ENCODE data around the gene ING3.

ING3 gene

GRCh38 chr7:120994512-120995410, 44.2 kb downstream of the ING3 start:
- no peak for TF ChIP-seq TAF1 (IDR thresholded peaks at IDR 0.05; ENCODE audit: borderline replicate concordance, insufficient read depth, low read length)

GRCh38 chr7:120995654-120996053, 45.1 kb downstream of the ING3 start:
- TF ChIP-seq TAF1 (IDR thresholded peaks at IDR 0.05; ENCODE audit: borderline replicate concordance, insufficient read depth, low read length) (no peak), SIN3A (IDR thresholded peaks at IDR 0.05; ENCODE audit: borderline replicate concordance, insufficient read depth, low read length) (no peak), FOXP2 (optimal IDR thresholded peaks at IDR 0.05; ENCODE audit: borderline replicate concordance, extremely low read depth, extremely low read length, insufficient read depth) (no peak), REST (IDR thresholded peaks at IDR 0.05; ENCODE audit: insufficient read depth in 1 of 2, low read depth in 2 of 2, low read length in 2 of 2) (no peak), POLR2AphosphoS5 (IDR thresholded peaks at IDR 0.05; ENCODE audit: low read depth, low read length) (no peak)

- no peak for TF ChIP-seq REST (IDR thresholded peaks at IDR 0.05; ENCODE audit: insufficient read depth in 1 of 2, low read depth in 2 of 2, low read length in 2 of 2)
- no peak for TF ChIP-seq SIN3A (IDR thresholded peaks at IDR 0.05; ENCODE audit: borderline replicate concordance, insufficient read depth, low read length)
- no peak for TF ChIP-seq FOXP2 (optimal IDR thresholded peaks at IDR 0.05; ENCODE audit: borderline replicate concordance, extremely low read depth, extremely low read length, insufficient read depth)
- TF ChIP-seq TAF1 (IDR thresholded peaks at IDR 0.05; ENCODE audit: borderline replicate concordance, insufficient read depth, low read length), result no peak
- no peak for TF ChIP-seq POLR2AphosphoS5 (IDR thresholded peaks at IDR 0.05; ENCODE audit: low read depth, low read length)
Observed at GRCh38 chr7:120996333-120996987, 45.9 kb downstream of the ING3 start.

GRCh38 chr7:120996988-120997345, 46.4 kb downstream of the ING3 start:
- no peak for TF ChIP-seq FOXP2 (optimal IDR thresholded peaks at IDR 0.05; ENCODE audit: borderline replicate concordance, extremely low read depth, extremely low read length, insufficient read depth)
- no peak for TF ChIP-seq SIN3A (IDR thresholded peaks at IDR 0.05; ENCODE audit: borderline replicate concordance, insufficient read depth, low read length)
- no peak for TF ChIP-seq POLR2AphosphoS5 (IDR thresholded peaks at IDR 0.05; ENCODE audit: low read depth, low read length)
- no peak for TF ChIP-seq REST (IDR thresholded peaks at IDR 0.05; ENCODE audit: insufficient read depth in 1 of 2, low read depth in 2 of 2, low read length in 2 of 2)
- TF ChIP-seq TAF1 (IDR thresholded peaks at IDR 0.05; ENCODE audit: borderline replicate concordance, insufficient read depth, low read length), result no peak

GRCh38 chr7:120997882-120998474, 47.4 kb downstream of the ING3 start:
- TF ChIP-seq FOXP2 (optimal IDR thresholded peaks at IDR 0.05; ENCODE audit: borderline replicate concordance, extremely low read depth, extremely low read length, insufficient read depth), result no peak
- TF ChIP-seq TAF1 (IDR thresholded peaks at IDR 0.05; ENCODE audit: borderline replicate concordance, insufficient read depth, low read length), result no peak
- TF ChIP-seq REST (IDR thresholded peaks at IDR 0.05; ENCODE audit: insufficient read depth in 1 of 2, low read depth in 2 of 2, low read length in 2 of 2), result no peak
- TF ChIP-seq POLR2AphosphoS5 (IDR thresholded peaks at IDR 0.05; ENCODE audit: low read depth, low read length), result no peak
- no peak for TF ChIP-seq SIN3A (IDR thresholded peaks at IDR 0.05; ENCODE audit: borderline replicate concordance, insufficient read depth, low read length)

Measured in PFSK-1 (cell line).